C4-2B (cell line): ENCODE data around the gene NOXO1.

Source experiments
- ZFX ChIP-seq: fragments of 450-650 bp; IDR thresholded peaks from 2 replicates; pipeline ENCODE4 v1.6.1; 2017
- TF ChIP-seq, protein P1 (sequence below): fragments of 450-650 bp; conservative IDR thresholded peaks from 2 replicates; pipeline ENCODE4 v1.5.1; 2017; ENCODE audit warnings: mild to moderate bottlenecking

DNA sequence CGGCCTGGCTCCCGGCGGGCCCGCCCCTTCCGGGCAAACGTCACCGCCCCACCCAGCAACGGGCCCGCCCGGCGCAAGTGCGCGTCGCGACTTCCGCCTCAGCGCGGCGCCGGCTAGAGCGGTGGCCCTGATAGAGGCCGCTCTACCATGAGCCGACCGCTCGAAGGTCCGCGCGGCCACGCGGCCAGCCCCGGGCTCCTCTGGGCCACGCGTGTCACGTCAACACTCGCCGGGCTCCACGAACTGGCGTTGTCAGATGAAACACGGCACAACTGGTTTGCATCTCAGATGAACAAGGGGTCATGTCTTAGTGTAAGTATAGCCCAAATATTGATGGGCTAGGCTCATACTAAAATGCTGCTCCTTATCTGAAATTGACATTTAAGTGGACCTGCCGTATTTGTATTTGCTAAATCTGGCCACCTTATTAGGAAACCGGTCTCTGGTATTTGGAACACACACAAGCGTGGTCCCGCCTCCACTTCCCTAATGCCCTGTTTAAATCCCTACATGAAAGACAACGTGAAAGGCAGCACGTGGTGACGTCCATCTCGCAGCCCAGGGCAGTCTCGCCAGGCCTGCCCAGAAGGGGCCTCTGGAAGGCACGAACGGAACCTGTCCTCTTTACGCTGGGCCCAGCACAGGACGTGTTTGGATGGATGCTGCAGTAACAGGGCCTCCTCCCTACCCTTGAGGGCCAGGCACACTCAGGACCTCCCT lies 28.7 kb upstream of the NOXO1 start, which contains the start of gene ZNF598:
- TF ChIP-seq, protein P1, sequence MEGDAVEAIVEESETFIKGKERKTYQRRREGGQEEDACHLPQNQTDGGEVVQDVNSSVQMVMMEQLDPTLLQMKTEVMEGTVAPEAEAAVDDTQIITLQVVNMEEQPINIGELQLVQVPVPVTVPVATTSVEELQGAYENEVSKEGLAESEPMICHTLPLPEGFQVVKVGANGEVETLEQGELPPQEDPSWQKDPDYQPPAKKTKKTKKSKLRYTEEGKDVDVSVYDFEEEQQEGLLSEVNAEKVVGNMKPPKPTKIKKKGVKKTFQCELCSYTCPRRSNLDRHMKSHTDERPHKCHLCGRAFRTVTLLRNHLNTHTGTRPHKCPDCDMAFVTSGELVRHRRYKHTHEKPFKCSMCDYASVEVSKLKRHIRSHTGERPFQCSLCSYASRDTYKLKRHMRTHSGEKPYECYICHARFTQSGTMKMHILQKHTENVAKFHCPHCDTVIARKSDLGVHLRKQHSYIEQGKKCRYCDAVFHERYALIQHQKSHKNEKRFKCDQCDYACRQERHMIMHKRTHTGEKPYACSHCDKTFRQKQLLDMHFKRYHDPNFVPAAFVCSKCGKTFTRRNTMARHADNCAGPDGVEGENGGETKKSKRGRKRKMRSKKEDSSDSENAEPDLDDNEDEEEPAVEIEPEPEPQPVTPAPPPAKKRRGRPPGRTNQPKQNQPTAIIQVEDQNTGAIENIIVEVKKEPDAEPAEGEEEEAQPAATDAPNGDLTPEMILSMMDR = no peak; the same call in 1 of the 2 replicates
- no peak; the same call in 1 of the 2 replicates for TF ChIP-seq ZFX
